Measurements from ENCODE around the gene SLAMF1.
"Not testable (repeated sequence)": the region's sequence is repeated elsewhere in the genome, so short reads cannot be mapped to it uniquely, and the experiment has no call there.

SLAMF1 gene

GRCh38 chr1:160638540-160638857 is 8.3 kb downstream of the SLAMF1 start:
- DNase-seq: no peak

DNA sequence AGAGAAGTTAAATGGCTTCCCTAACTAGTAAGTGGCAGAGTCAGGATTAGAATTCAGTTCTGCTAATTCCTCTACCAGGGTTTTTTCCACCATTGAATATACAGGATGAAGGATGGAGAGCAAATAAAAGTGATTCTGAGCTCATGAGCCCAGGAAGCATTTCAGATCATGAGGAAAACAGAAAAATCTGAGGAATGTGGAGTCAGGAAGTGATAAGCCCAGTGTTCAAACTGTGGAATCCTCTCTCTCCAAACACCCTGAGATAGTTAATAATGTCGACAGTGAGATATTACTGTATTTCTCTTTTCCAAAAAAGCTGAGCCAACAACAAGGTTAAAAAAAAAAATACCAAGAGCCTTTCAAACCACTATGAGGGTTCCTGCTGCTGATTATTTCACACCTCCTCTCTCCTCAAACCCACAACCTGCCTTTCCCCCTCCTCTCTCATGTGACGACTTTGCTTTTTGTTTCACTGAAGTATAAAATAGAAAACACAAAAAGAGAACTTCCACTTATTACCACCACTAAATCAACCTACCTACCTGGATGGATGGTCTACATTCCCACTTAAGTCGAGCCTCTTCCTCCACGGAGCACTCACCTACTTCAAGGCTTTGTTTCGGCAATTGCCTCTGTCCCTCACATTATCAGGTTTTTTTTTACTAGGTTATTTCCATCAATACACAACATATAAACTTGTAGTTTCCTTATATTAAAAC is 8.9 kb downstream of the SLAMF1 start:
- no peak for DNase-seq

GRCh38 chr1:160637065-160637464 is 9.8 kb downstream of the SLAMF1 start:
- DNase-seq: no peak

DNA sequence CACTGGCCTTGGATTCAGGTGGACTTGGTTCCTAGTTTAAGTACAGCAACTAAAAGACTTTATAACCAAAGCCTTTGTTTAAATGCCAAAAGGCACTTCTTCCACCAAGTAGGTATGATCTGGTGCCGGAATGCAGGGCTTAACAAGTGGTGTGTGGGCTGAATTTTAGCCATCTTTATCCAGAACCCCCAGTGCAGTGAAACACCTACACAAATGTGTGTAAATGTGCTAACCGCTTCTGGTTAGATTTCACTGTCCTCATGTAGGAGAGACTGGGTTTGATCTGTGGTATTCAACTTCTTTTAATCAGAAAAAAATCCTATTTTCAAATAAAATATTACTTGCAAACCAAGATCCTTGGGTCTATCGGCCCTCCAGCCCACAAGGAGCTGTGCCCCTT is 10.3 kb downstream of the SLAMF1 start:
- DNase-seq: no peak

DNA sequence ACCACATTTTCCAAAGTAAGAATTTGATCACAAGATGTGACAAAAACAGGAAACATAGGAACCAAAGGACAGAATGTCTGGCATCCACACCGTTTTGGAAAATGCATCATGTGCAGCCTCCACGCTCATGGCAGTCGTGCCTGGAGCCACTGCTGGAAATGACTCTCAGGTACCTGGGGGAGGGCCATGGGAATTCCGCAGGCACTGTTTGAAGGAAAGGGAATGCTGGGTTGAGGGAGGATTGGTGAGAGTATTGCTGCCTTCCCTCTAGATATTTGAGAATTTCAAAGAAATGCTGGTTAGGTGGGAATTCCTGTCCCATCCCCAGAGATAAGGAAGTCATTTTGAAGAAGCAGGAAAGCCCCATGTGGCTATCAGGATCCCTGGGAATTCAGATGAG is 10.8 kb downstream of the SLAMF1 start:
- no peak for DNase-seq

- no peak for DNase-seq
These were observed 12.0 kb downstream of the SLAMF1 start for GRCh38 chr1:160634543-160635491.

DNA sequence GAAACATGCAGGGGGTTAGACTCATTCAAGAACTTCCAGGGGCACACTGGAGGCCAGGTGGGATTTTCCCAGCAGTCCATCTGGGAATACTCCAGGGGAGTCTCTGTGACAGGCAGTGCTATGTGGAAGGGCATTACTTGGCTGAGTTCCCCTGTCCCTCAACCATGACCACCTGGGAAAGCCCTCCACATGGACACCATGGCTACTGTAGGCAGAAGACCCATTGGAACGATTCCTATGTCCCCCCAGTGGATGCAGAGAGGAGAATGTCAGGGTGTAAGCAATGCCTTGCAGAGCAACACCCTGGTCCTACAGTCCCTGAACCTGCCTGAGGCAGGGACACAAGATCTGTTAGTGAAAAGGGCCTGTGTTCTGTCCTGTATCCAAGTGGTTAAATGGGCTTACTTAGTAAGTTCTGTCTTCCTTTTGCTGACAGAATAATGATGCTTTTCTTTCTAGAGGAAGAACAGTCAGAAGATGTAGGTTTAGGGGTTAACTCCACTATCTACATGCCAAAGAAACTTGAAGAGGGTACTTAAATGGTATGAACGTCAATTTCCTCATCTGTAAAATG is 13.4 kb downstream of the SLAMF1 start:
- no peak for DNase-seq

GRCh38 chr1:160631983-160632625 is 14.7 kb downstream of the SLAMF1 start:
- no peak for DNase-seq

DNA sequence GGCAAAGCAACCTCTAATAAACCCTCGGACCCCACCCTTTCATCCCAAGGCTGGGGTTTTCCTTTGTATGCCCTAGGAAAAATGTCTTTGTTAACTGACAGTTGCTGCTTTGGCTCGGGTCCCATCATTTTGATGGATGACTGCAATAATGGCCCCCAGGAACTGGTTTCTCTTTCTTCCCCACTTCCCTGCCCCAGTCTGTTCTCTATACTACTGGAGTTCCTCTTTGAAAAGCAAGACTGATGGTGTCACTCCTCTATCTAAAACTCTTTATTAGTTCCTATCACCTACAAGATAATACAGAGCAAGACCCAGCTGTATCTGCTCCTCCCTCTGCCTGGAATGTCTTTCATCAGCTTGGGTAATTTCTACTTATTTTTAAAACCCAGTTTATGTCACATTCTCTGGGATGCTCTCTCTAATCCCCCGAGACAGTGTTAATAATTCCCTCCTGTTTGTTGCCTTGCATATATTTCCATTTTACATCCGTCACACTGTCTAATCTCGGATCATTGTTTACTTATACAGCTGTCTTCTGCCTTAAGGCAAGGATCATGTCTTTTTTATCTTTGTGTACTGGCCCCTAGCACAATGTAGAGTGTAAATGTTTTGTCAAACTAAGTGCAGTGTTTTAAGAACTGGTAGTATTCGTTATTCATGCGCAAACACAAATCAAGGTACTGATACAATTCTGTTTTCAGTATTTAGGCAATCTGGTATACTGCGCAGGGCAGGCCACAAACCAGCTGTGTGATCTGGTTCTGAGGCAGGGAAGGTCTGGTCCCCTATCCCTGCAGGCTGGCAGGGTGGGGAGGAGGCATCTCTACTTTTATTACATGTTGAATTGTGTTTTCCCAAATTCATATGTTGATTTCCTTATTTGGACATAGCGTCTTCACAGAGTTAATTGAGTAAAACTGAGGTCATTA is 16.1 kb downstream of the SLAMF1 start:
- DNase-seq: no peak

DNA sequence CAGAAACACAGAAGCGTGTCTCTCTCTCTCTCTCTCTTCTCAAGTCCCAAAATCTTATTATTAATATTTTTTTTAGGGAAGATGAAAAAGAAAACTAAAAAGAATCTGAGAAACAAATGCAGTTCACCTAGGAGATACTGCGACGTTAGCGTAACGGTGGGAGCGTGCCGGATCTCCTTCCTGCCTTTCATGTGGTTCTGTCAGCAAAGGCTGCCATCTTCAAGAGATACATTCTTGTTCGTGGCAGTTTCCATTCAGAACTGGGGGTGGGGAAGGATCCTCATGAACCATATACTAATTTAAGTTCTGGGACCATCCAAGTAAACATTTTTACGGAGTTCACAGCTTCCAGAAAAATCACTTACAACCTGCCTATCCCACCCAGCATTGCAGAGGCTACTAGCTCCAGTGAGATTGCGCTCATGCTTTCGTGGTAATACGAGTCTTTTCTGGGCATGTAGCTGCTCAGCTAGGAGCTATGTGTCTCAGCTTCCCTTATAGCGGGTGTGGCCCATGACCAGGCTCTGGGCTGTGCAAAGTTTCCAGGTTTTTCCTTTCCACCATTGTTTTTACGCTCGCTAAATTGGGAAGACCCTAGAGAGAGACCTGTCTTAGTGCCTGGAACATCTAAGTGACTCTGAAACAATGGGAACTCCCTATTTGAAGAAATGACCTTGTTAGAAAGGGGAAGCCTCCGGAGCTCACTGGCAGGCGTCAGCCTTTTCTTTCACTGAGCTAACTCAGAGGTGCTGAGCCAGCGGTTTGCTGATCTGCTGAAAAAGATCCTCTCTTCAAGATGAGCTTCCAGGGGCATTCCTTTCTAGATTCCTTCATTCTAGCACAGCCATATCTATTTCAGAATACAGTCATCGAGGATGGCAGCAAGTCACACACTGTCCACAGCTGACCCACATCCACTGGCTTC is 17.3 kb downstream of the SLAMF1 start:
- DNase-seq: no peak

DNA sequence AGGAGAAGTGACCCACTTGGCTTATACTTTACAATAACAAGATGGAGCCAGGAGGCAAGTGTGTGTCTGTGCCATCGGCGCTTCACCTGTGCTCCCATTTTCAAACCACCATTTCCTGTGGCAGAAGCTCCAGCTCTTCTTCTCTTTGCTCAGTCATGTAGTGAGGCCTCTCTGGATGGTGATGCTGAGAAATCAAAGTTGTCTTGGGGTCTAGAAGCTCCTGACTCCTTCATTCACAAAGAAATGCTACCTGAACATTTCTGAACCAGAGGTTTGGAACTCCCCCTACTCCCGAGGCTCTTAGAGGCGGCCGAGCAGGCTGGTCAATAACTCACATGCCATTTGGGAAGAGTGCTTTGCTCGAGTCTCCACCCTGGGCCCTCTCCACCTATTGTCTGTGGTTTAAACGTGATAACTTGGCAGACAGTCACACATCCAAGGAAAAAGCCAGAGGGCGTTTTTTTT is 18.0 kb downstream of the SLAMF1 start:
- no peak for DNase-seq

- not testable (repeated sequence) for DNase-seq
These were observed 19.1 kb downstream of the SLAMF1 start for GRCh38 chr1:160627677-160628289.

- DNase-seq: no peak
These were observed 20.1 kb downstream of the SLAMF1 start for GRCh38 chr1:160626509-160627342.

GRCh38 chr1:160625725-160626498 is 20.9 kb downstream of the SLAMF1 start:
- DNase-seq: no peak

GRCh38 chr1:160625321-160625720 is 21.5 kb downstream of the SLAMF1 start:
- no peak for DNase-seq

- DNase-seq: no peak
These were observed 22.4 kb downstream of the SLAMF1 start for GRCh38 chr1:160624464-160624863.

DNA sequence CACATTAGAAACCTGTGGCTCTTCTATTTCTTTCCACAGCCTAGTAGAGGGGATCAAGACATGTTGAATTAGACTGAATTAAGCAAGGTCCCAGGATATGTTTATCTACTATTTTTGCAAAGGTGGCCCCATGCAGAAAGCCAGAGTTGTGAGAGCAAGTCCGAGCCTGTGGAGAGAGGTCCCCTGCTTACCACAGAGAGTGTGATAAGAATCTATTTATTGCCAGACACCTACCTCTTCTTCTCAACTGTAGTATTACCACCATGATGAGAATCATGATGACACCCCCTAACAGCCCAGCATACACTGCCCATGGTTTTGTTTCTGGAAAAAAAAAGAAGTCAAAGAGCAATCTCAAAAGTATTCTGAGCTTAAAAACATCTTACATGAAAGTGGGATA is 23.0 kb downstream of the SLAMF1 start:
- no peak for DNase-seq

DNA sequence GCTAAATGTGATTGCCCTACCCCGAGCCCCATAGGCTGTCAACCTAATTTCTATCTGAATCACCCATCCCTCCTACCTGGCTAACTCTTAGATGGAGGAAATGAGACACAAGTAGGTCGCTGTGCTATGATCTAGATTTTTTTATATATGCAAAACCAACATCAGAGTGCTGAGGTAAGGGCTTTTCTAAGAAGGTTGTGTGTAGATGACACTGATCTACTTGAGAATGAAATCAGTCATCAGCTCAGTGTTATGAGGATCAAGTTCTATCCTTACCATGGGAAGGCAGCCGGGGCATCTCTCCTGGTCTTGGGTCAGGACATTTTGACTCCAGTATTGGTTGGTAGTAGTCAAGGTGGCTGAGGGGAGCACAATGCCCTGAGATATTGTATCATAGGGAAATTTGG is 23.6 kb downstream of the SLAMF1 start:
- DNase-seq: no peak
